Astrocyte (in vitro differentiated cells and primary cell): Measurements from ENCODE around the gene ADORA2A. TPM values are rescaled to one million over a fixed set of nuclear protein-coding genes. Genes with fewer than 3 reads are reported as not detected.

Experiments
- DNase-seq: peaks from one replicate; pipeline ENCODE4 v3.0.0-alpha.2; 2010; ENCODE audit warnings: low read depth
- FAIRE-seq: peaks from 2 replicates; lab custom pipeline; 2011; peaks lifted over from hg19 to GRCh38; lab: Jason Lieb, UNC
- H2AFZ ChIP-seq: 2 replicates; pipeline ENCODE4 v1.6.0; 2012; ENCODE audit warnings: low read depth, low read length, inconsistent platforms
- H3K27ac ChIP-seq: 2 replicates; pipeline ENCODE4 v1.5.1; 2011; ENCODE audit warnings: low read depth, low read length, inconsistent platforms
- H3K27me3 ChIP-seq: 2 replicates; pipeline ENCODE4 v1.6.0; 2011; ENCODE audit warnings: low read length, inconsistent platforms; ENCODE audit not compliant: insufficient read depth
- H3K36me3 ChIP-seq: 2 replicates; pipeline ENCODE4 v1.5.1; 2011; ENCODE audit warnings: low read length, inconsistent platforms; ENCODE audit not compliant: insufficient read depth
- H3K4me1 ChIP-seq: 2 replicates; pipeline ENCODE4 v1.5.1; 2011; ENCODE audit warnings: low read length, inconsistent platforms; ENCODE audit not compliant: insufficient read depth
- H3K4me2 ChIP-seq: 2 replicates; pipeline ENCODE4 v1.6.0; 2012; ENCODE audit warnings: low read length, inconsistent platforms
- H3K4me3 ChIP-seq: 2 replicates; pipeline ENCODE4 v1.5.1; 2011; ENCODE audit warnings: low read depth, mild to moderate bottlenecking, low read length, inconsistent platforms; ENCODE audit not compliant: insufficient read depth
- H3K79me2 ChIP-seq: 2 replicates; pipeline ENCODE4 v1.6.0; 2012; ENCODE audit warnings: mild to moderate bottlenecking, low read length, inconsistent platforms; ENCODE audit not compliant: insufficient read depth
- H3K9ac ChIP-seq: 2 replicates; pipeline ENCODE4 v1.6.0; 2012; ENCODE audit warnings: mild to moderate bottlenecking, low read length, inconsistent platforms
- H3K9me3 ChIP-seq: 2 replicates; pipeline ENCODE4 v1.5.1; 2012; ENCODE audit warnings: low read depth, mild to moderate bottlenecking, low read length, inconsistent platforms; ENCODE audit not compliant: insufficient read depth
- H4K20me1 ChIP-seq: 2 replicates; pipeline ENCODE4 v1.6.0; 2012; ENCODE audit warnings: low read length, inconsistent platforms; ENCODE audit not compliant: insufficient read depth
- H3K27ac Mint-ChIP-seq: one replicate; pipeline ENCODE4 v1.8.0; 2021; ENCODE audit warnings: mild to moderate bottlenecking, mixed read lengths; ENCODE audit not compliant: unreplicated experiment
- H3K27me3 Mint-ChIP-seq: one replicate; pipeline ENCODE4 v1.8.0; 2021; ENCODE audit warnings: low read depth, mixed read lengths; ENCODE audit not compliant: unreplicated experiment
- H3K36me3 Mint-ChIP-seq: one replicate; pipeline ENCODE4 v1.8.0; 2021; ENCODE audit warnings: low read depth, mixed read lengths; ENCODE audit not compliant: unreplicated experiment
- H3K4me1 Mint-ChIP-seq: one replicate; pipeline ENCODE4 v1.8.0; 2021; ENCODE audit warnings: low read depth, mixed read lengths; ENCODE audit not compliant: unreplicated experiment
- H3K4me3 Mint-ChIP-seq: one replicate; pipeline ENCODE4 v1.8.0; 2021; ENCODE audit warnings: mild to moderate bottlenecking, moderate library complexity, mixed read lengths; ENCODE audit not compliant: unreplicated experiment
- H3K9me3 Mint-ChIP-seq: one replicate; pipeline ENCODE4 v1.8.0; 2021; ENCODE audit warnings: mild to moderate bottlenecking, mixed read lengths; ENCODE audit not compliant: unreplicated experiment
- CTCF ChIP-seq: IDR thresholded peaks from 2 replicates; pipeline ENCODE4 v1.5.1; 2011; ENCODE audit warnings: low read depth, mild to moderate bottlenecking, inconsistent platforms, low read length, moderate library complexity; ENCODE audit not compliant: insufficient read depth
- EZH2 ChIP-seq: IDR thresholded peaks from 2 replicates; pipeline ENCODE4 v1.6.1; 2012; ENCODE audit warnings: mild to moderate bottlenecking, low read length, inconsistent platforms; ENCODE audit not compliant: insufficient read depth
- total RNA-seq: library from RNA; stranded (reverse); gene quantifications from 2 replicates; pipeline ENCODE4 v1.2.1, GENCODE V29; 2021

ADORA2A gene
- total RNA-seq, 1 donor from 2014 or later, result 3.9 TPM

DNA sequence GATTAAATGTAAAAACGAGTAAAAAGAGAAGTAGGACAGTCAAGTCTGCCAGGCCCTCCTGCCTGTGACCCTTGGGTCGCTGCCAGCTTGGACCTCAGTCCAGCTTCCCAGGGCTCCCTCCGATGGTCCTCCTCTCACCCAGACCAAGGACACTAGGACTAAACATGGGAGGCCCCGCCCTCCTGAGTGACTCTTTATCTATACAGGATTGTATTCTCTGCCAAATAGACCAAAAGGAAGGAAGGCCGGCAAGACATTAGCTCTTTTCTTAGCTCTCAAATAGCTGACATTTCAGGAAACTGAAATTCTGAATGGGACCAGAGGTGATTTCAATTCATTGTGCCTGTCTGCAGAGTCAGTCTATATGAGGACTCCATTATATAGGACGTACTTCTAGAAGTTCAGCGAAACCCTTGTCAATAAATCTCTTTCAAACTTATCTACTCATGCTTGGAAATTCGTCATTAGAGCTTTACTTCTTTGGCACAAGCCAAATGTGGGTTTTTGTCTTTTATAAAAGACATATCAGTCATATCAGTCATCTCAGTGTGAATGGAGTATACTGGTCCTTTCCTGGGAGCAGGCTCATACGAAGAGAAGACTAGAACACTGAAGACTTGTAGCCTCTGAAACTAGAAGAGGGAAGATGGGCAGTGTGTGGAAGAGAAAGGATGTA is 28.5 kb downstream of the ADORA2A start:
- FAIRE-seq (no peak), DNase-seq (no peak)
- no peaks in the 10 kb centered on the region for H3K36me3 ChIP-seq
- H3K4me3 Mint-ChIP-seq, result no peak overlapping the region
- H2AFZ ChIP-seq, result no peak overlapping the region
- no peak overlapping the region for H3K4me3 ChIP-seq
- H3K27ac ChIP-seq, result no peak overlapping the region
- no peaks in the 10 kb centered on the region for H4K20me1 ChIP-seq
- H3K4me1 Mint-ChIP-seq, result peaks cover 8% of the 10 kb centered on the region
- peaks cover 4% of the 10 kb centered on the region for H3K27me3 Mint-ChIP-seq
- H3K9me3 Mint-ChIP-seq, result no peaks in the 10 kb centered on the region
- no peaks in the 10 kb centered on the region for H3K9me3 ChIP-seq
- H3K79me2 ChIP-seq, result no peaks in the 10 kb centered on the region
- no peak overlapping the region for H3K27ac Mint-ChIP-seq
- no peak overlapping the region for H3K9ac ChIP-seq
- H3K27me3 ChIP-seq, result no peaks in the 10 kb centered on the region
- H3K4me1 ChIP-seq, result peaks cover 10% of the 10 kb centered on the region
- H3K4me2 ChIP-seq, result no peak overlapping the region
- H3K36me3 Mint-ChIP-seq, result no peaks in the 10 kb centered on the region
- TF ChIP-seq CTCF (no peak), EZH2 (no peak)

GRCh38 chr22:24457894-24458420 is 30.6 kb downstream of the ADORA2A start:
- Histone ChIP-seq H3K4me1 (peaks cover 10% of the 10 kb centered on the region), H4K20me1 (no peaks in the 10 kb centered on the region), H3K27ac (no peak overlapping the region), H3K9ac (no peak overlapping the region), H3K4me2 (no peak overlapping the region), H3K9me3 (no peaks in the 10 kb centered on the region), H3K79me2 (no peaks in the 10 kb centered on the region), H2AFZ (no peak overlapping the region), H3K36me3 (no peaks in the 10 kb centered on the region), H3K27me3 (no peaks in the 10 kb centered on the region), H3K4me3 (no peak overlapping the region)
- no peak overlapping the region for H3K4me3 Mint-ChIP-seq
- TF ChIP-seq CTCF (no peak), EZH2 (no peak)
- DNase-seq (no peak), FAIRE-seq (no peak)
- peaks cover 7% of the 10 kb centered on the region for H3K4me1 Mint-ChIP-seq
- H3K27ac Mint-ChIP-seq, result no peak overlapping the region
- no peaks in the 10 kb centered on the region for H3K9me3 Mint-ChIP-seq
- H3K27me3 Mint-ChIP-seq, result peaks cover 4% of the 10 kb centered on the region
- no peaks in the 10 kb centered on the region for H3K36me3 Mint-ChIP-seq

- peaks cover 12% of the 10 kb centered on the region for H3K4me1 ChIP-seq
- no peak overlapping the region for H3K27ac Mint-ChIP-seq
- H3K36me3 Mint-ChIP-seq, result no peaks in the 10 kb centered on the region
- no peaks in the 10 kb centered on the region for H3K27me3 ChIP-seq
- H3K9me3 Mint-ChIP-seq, result no peaks in the 10 kb centered on the region
- FAIRE-seq (no peak), DNase-seq (no peak)
- H3K36me3 ChIP-seq, result no peaks in the 10 kb centered on the region
- no peaks in the 10 kb centered on the region for H4K20me1 ChIP-seq
- H2AFZ ChIP-seq, result peak overlapping the region; percentile 9
- peaks cover 10% of the 10 kb centered on the region for H3K4me1 Mint-ChIP-seq
- no peaks in the 10 kb centered on the region for H3K9me3 ChIP-seq
- H3K27ac ChIP-seq, result no peak overlapping the region
- no peaks in the 10 kb centered on the region for H3K79me2 ChIP-seq
- H3K4me3 Mint-ChIP-seq, result no peak overlapping the region
- peaks cover 4% of the 10 kb centered on the region for H3K27me3 Mint-ChIP-seq
- H3K4me2 ChIP-seq, result no peak overlapping the region
- H3K9ac ChIP-seq, result no peak overlapping the region
- TF ChIP-seq CTCF (no peak), EZH2 (no peak)
- H3K4me3 ChIP-seq, result no peak overlapping the region
These were observed 32.5 kb downstream of the ADORA2A start for GRCh38 chr22:24459911-24460310.
